Mesenchymal stem cell (in vitro differentiated cells and primary cell): ENCODE results near the gene GPBAR1.

ENCODE experiments used
- DNase-seq: peaks from one replicate; pipeline ENCODE4 v3.0.0-alpha.2; 2013
- H2AFZ ChIP-seq: one replicate; pipeline ENCODE4 v1.6.1; 2013; ENCODE audit warnings: low read depth, mild to moderate bottlenecking, control low read depth, inconsistent platforms, low read length, moderate library complexity
- H2AK5ac ChIP-seq: 2 replicates; pipeline ENCODE4 v1.6.1; 2013; ENCODE audit warnings: low read length, moderate library complexity, mild to moderate bottlenecking, inconsistent platforms; ENCODE audit not compliant: severe bottlenecking
- H2BK120ac ChIP-seq: one replicate; pipeline ENCODE4 v1.6.1; 2013; ENCODE audit warnings: low read depth, mild to moderate bottlenecking, inconsistent platforms, low read length, moderate library complexity
- H2BK12ac ChIP-seq, 2 experiments: one replicate each; pipeline ENCODE4 v1.6.1; 2013; ENCODE audit warnings: inconsistent platforms in 2 of 2, low read length in 2 of 2, mild to moderate bottlenecking in 2 of 2, moderate library complexity in 2 of 2, control low read depth in 1 of 2
- H2BK15ac ChIP-seq: one replicate; pipeline ENCODE4 v1.6.1; 2013; ENCODE audit warnings: mild to moderate bottlenecking, low read depth, inconsistent platforms; ENCODE audit not compliant: poor library complexity, severe bottlenecking
- H2BK5ac ChIP-seq: 2 replicates; pipeline ENCODE4 v1.6.1; 2013; ENCODE audit warnings: low read depth, mild to moderate bottlenecking, low read length, control low read depth, inconsistent platforms; ENCODE audit not compliant: poor library complexity, severe bottlenecking
- H3K14ac ChIP-seq, 2 experiments: one replicate each; pipeline ENCODE4 v1.6.1; 2013; ENCODE audit warnings: inconsistent platforms in 2 of 2, low read length in 2 of 2, control low read depth in 1 of 2, mild to moderate bottlenecking in 1 of 2, moderate library complexity in 1 of 2
- H3K18ac ChIP-seq, 2 experiments: one replicate each; pipeline ENCODE4 v1.6.1; 2013; ENCODE audit warnings: inconsistent platforms in 2 of 2, low read length in 2 of 2, control low read depth in 1 of 2, low read depth in 1 of 2, mild to moderate bottlenecking in 1 of 2
- H3K23ac ChIP-seq, 2 experiments: one replicate each; pipeline ENCODE4 v1.6.1; 2013; ENCODE audit warnings: inconsistent platforms in 2 of 2, low read length in 2 of 2, mild to moderate bottlenecking in 2 of 2, moderate library complexity in 2 of 2, control low read depth in 1 of 2
- H3K27ac ChIP-seq: 2 replicates; pipeline ENCODE4 v1.5.1; 2013; ENCODE audit warnings: mild to moderate bottlenecking, moderate library complexity, low read length, control low read depth, inconsistent platforms; ENCODE audit not compliant: poor library complexity, severe bottlenecking
- H3K27me3 ChIP-seq, 2 experiments: 2 replicates each; pipeline versions ENCODE4 v1.6.1 to v1.7.0; 2013; ENCODE audit warnings: low read length in 2 of 2, mild to moderate bottlenecking in 2 of 2, moderate library complexity in 2 of 2, control low read depth in 1 of 2, inconsistent platforms in 1 of 2; ENCODE audit not compliant: control insufficient read depth in 1 of 2, insufficient read depth in 1 of 2
- H3K36me3 ChIP-seq, 2 experiments: 2 replicates each; pipeline versions ENCODE4 v1.6.1 to v1.7.0; 2013; ENCODE audit warnings: low read length in 2 of 2, control low read depth in 1 of 2, inconsistent platforms in 1 of 2, low read depth in 1 of 2, mild to moderate bottlenecking in 1 of 2; ENCODE audit not compliant: insufficient read depth in 2 of 2, control insufficient read depth in 1 of 2
- H3K4ac ChIP-seq, 2 experiments: one replicate each; pipeline ENCODE4 v1.6.1; 2013; ENCODE audit warnings: inconsistent platforms in 2 of 2, low read length in 2 of 2, mild to moderate bottlenecking in 2 of 2, moderate library complexity in 2 of 2, control low read depth in 1 of 2, low read depth in 1 of 2
- H3K4me1 ChIP-seq: 2 replicates; pipeline ENCODE4 v1.6.1; 2013; ENCODE audit warnings: low read depth, low read length, control low read depth; ENCODE audit not compliant: control insufficient read depth, insufficient read depth
- H3K4me2 ChIP-seq: 2 replicates; pipeline ENCODE4 v1.6.1; 2013; ENCODE audit warnings: low read length, mild to moderate bottlenecking, inconsistent platforms; ENCODE audit not compliant: poor library complexity, severe bottlenecking
- H3K4me3 ChIP-seq, 2 experiments: 2 replicates each; pipeline versions ENCODE4 v1.5.1 to v1.7.0; 2013; ENCODE audit warnings: low read length in 2 of 2, mild to moderate bottlenecking in 2 of 2, control low read depth in 1 of 2, low read depth in 1 of 2; ENCODE audit not compliant: insufficient read depth in 1 of 2
- H3K79me1 ChIP-seq: replicated peaks from 2 replicates; pipeline ENCODE4 v1.6.1; 2013; ENCODE audit warnings: mild to moderate bottlenecking, control low read depth, low read length, inconsistent platforms; ENCODE audit not compliant: poor library complexity, severe bottlenecking
- H3K9ac ChIP-seq: 2 replicates; pipeline ENCODE4 v1.7.0; 2013; ENCODE audit warnings: mild to moderate bottlenecking, low read length, moderate library complexity
- H3K9me3 ChIP-seq: 2 replicates; pipeline ENCODE4 v1.7.0; 2013; ENCODE audit warnings: mild to moderate bottlenecking, low read length; ENCODE audit not compliant: control insufficient read depth
- H4K8ac ChIP-seq: one replicate; pipeline ENCODE4 v1.6.1; 2013; ENCODE audit warnings: inconsistent platforms, mild to moderate bottlenecking, low read length, moderate library complexity
- H4K91ac ChIP-seq: one replicate; pipeline ENCODE4 v1.6.1; 2013; ENCODE audit warnings: mild to moderate bottlenecking, low read length, inconsistent platforms
- WGBS: methylation state at CpG from one replicate; pipeline ENCODE4 v1.1.7; 2013; ENCODE audit warnings: mixed read lengths; 5-methylcytosine and 5-hydroxymethylcytosine counted together

GPBAR1 gene

GRCh38 chr2:218265626-218266025 is 4.8 kb downstream of the GPBAR1 start:
- H3K36me3 ChIP-seq, result peaks cover 47 to 60% of the 10 kb centered on the region in 2 experiments
- no peak overlapping the region for H3K4me2 ChIP-seq
- no peak overlapping the region for H2BK15ac ChIP-seq
- no peak overlapping the region for H3K14ac ChIP-seq
- no peak overlapping the region for H4K91ac ChIP-seq
- no peak for DNase-seq
- H2BK12ac ChIP-seq, result no peak overlapping the region
- no peak overlapping the region for H3K4ac ChIP-seq
- peaks cover 35% of the 10 kb centered on the region for H3K79me1 ChIP-seq
- no peak overlapping the region for H2BK120ac ChIP-seq
- H3K18ac ChIP-seq, result no peak overlapping the region
- no peak overlapping the region for H3K9ac ChIP-seq
- no peak overlapping the region for H2AK5ac ChIP-seq
- H3K4me3 ChIP-seq, result no peak overlapping the region
- H3K27me3 ChIP-seq, result no peaks in the 10 kb centered on the region
- no peak overlapping the region for H3K27ac ChIP-seq
- H3K9me3 ChIP-seq, result no peaks in the 10 kb centered on the region
- H3K4me1 ChIP-seq, result peaks cover 24% of the 10 kb centered on the region
- no peak overlapping the region for H3K23ac ChIP-seq
- no peak overlapping the region for H4K8ac ChIP-seq
- 96% methylated on average over 8 of the region's 8 CpGs for WGBS
- H2AFZ ChIP-seq, result no peak overlapping the region
- no peak overlapping the region for H2BK5ac ChIP-seq

- no peaks in the 10 kb centered on the region for H3K27me3 ChIP-seq
- peaks cover 21% of the 10 kb centered on the region for H3K4me1 ChIP-seq
- H3K23ac ChIP-seq, result no peak overlapping the region
- no peaks in the 10 kb centered on the region for H3K9me3 ChIP-seq
- 94% methylated on average over 15 of the region's 15 CpGs for WGBS
- H2BK15ac ChIP-seq, result no peak overlapping the region
- H4K91ac ChIP-seq, result no peak overlapping the region
- peaks cover 47 to 60% of the 10 kb centered on the region in 2 experiments for H3K36me3 ChIP-seq
- H3K4me3 ChIP-seq, result no peak overlapping the region
- H3K27ac ChIP-seq, result no peak overlapping the region
- H3K18ac ChIP-seq, result no peak overlapping the region
- no peak overlapping the region for H2AK5ac ChIP-seq
- no peak overlapping the region for H3K9ac ChIP-seq
- no peak overlapping the region for H2BK120ac ChIP-seq
- H3K4ac ChIP-seq, result no peak overlapping the region
- H2BK5ac ChIP-seq, result no peak overlapping the region
- no peak overlapping the region for H3K4me2 ChIP-seq
- no peak for DNase-seq
- no peak overlapping the region for H3K14ac ChIP-seq
- no peak overlapping the region for H2BK12ac ChIP-seq
- H3K79me1 ChIP-seq, result peaks cover 42% of the 10 kb centered on the region
- H2AFZ ChIP-seq, result no peak overlapping the region
- no peak overlapping the region for H4K8ac ChIP-seq
Measured at GRCh38 chr2:218266316-218266979, 5.6 kb downstream of the GPBAR1 start.

- H3K9me3 ChIP-seq, result no peaks in the 10 kb centered on the region
- no peak overlapping the region for H4K91ac ChIP-seq
- no peak overlapping the region for H4K8ac ChIP-seq
- H3K4me2 ChIP-seq, result no peak overlapping the region
- H2AK5ac ChIP-seq, result no peak overlapping the region
- no peak overlapping the region for H3K4ac ChIP-seq
- H2BK12ac ChIP-seq, result no peak overlapping the region
- no peak overlapping the region for H2BK15ac ChIP-seq
- H3K4me1 ChIP-seq, result peaks cover 18% of the 10 kb centered on the region
- H3K14ac ChIP-seq, result no peak overlapping the region
- no peak overlapping the region for H3K18ac ChIP-seq
- H2BK5ac ChIP-seq, result no peak overlapping the region
- H3K36me3 ChIP-seq, result peaks cover 47 to 57% of the 10 kb centered on the region in 2 experiments
- H3K27ac ChIP-seq, result no peak overlapping the region
- H2BK120ac ChIP-seq, result no peak overlapping the region
- peaks cover 43% of the 10 kb centered on the region for H3K79me1 ChIP-seq
- no peak overlapping the region for H3K9ac ChIP-seq
- H3K27me3 ChIP-seq, result no peaks in the 10 kb centered on the region
- no peak overlapping the region for H3K4me3 ChIP-seq
- DNase-seq, result no peak
- no peak overlapping the region for H2AFZ ChIP-seq
- 97% methylated on average over 6 of the region's 6 CpGs for WGBS
- H3K23ac ChIP-seq, result no peak overlapping the region
Measured at GRCh38 chr2:218267259-218267658, 6.4 kb downstream of the GPBAR1 start.

GRCh38 chr2:218269900-218270720 is 9.3 kb downstream of the GPBAR1 start, which contains the start of the genes AAMP and PNKD:
Gene AAMP (minus strand): TSS chr2:218270137. CDS start chr2:218270086, 51 bp downstream.
Gene PNKD (plus strand): TSS chr2:218270519. CDS start chr2:218270536, 17 bp downstream.
- H2BK12ac ChIP-seq, result peak within 1 kb of the TSS in 1 of 2 experiments; percentile 31
- H3K79me1 ChIP-seq, result peaks cover 46% of the 10 kb centered on the region
- H3K27ac ChIP-seq, result peak within 1 kb of the TSS; percentile 69
- no peaks in the 10 kb centered on the region for H3K9me3 ChIP-seq
- peaks cover 22% of the 10 kb centered on the region for H3K4me1 ChIP-seq
- H3K27me3 ChIP-seq, result no peaks in the 10 kb centered on the region
- H4K8ac ChIP-seq, result peak within 1 kb of the TSS; percentile 85
- H2BK5ac ChIP-seq, result no peak within 1 kb of the TSS
- peak within 1 kb of the TSS; percentile 46 to 68 for H3K4ac ChIP-seq
- peak within 1 kb of the TSS; percentile 81 to 100 for H3K4me3 ChIP-seq
- DNase-seq, result peak; percentile 100
- 2% methylated on average over 52 of the region's 64 CpGs for WGBS
- peak within 1 kb of the TSS; percentile 98 for H3K9ac ChIP-seq
- H3K23ac ChIP-seq, result peak within 1 kb of the TSS in 1 of 2 experiments; percentile 67
- H3K18ac ChIP-seq, result peak within 1 kb of the TSS; percentile 69 to 73
- H4K91ac ChIP-seq, result peak within 1 kb of the TSS; percentile 70
- peak within 1 kb of the TSS; percentile 64 for H2AFZ ChIP-seq
- H3K36me3 ChIP-seq, result peaks cover 42 to 49% of the 10 kb centered on the region in 2 experiments
- peak within 1 kb of the TSS in 1 of 2 experiments; percentile 85 for H3K14ac ChIP-seq
- no peak within 1 kb of the TSS for H2AK5ac ChIP-seq
- H3K4me2 ChIP-seq, result peak within 1 kb of the TSS; percentile 89
- H2BK15ac ChIP-seq, result peak within 1 kb of the TSS; percentile 62
- H2BK120ac ChIP-seq, result peak within 1 kb of the TSS; percentile 24
